H7 (cell line): ENCODE measurements around the gene DDX39A. TPM values are rescaled to one million over a fixed set of nuclear protein-coding genes. Genes with fewer than 3 reads are reported as not detected.

Source experiments
- DNase-seq: peaks from one replicate; pipeline ENCODE4 v3.0.0; 2012
- H3K27me3 ChIP-seq: 2 replicates; pipeline ENCODE4 v1.6.0; 2011; ENCODE audit warnings: mild to moderate bottlenecking, low read length; ENCODE audit not compliant: control insufficient read depth, insufficient read depth
- H3K36me3 ChIP-seq: replicated peaks from 2 replicates; pipeline ENCODE4 v1.5.1; 2011; ENCODE audit warnings: low read length; ENCODE audit not compliant: control insufficient read depth, insufficient read depth
- H3K4me3 ChIP-seq: 2 replicates; pipeline ENCODE4 v1.5.1; 2011; ENCODE audit warnings: low read depth, mild to moderate bottlenecking, control low read depth, low read length, moderate library complexity; ENCODE audit not compliant: insufficient read depth
- total RNA-seq: library from RNA; depleted of rRNA; stranded (reverse); fragments of >200 nt; shearing (Covaris generic); gene quantifications from 2 replicates; pipeline ENCODE4 v1.2.3, GENCODE V29; 2014

Gene DDX39A
- total RNA-seq, 1 experiment from 2014 or later = 131 TPM

DNA sequence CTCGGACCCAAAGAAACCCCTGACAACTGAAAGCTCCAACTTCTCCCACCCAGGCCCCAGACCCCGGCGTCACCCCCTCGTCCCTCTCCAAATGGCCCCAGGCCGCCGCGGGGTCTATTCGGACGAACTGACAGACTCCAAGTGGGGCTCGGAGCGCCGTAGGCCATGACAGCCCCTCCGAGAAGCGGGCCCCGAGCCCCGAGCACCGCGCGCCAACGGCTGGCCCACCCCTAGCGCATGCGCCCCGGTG lies 360 bp downstream of the DDX39A start:
- Histone ChIP-seq H3K4me3 (peak overlapping the region; percentile 76), H3K27me3 (no peaks in the 10 kb centered on the region), H3K36me3 (peaks cover 4% of the 10 kb centered on the region)
- peak; percentile 99 for DNase-seq

DNA sequence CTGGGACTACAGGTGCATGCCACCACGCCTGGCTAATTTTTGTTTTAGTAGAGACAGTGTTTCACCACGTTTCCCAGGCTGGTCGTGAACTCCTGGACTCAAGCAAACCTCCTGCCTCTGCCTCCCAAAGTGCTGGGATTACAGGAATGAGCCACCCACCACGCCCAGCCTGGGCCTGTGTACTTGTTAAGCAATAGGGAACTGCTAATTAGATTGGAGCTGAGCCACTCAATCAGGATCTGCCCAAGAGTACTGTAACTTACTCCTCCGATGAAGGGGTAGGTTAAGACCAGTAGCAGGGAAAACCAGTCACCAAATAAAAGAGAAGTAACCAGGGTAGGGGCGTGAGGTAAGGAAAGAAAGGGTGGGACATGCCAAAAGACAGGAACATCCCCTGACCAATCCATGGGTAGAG lies 2.3 kb downstream of the DDX39A start:
- no peak overlapping the region for H3K4me3 ChIP-seq
- no peak for DNase-seq
- no peaks in the 10 kb centered on the region for H3K27me3 ChIP-seq
- H3K36me3 ChIP-seq = peaks cover 10% of the 10 kb centered on the region

DNA sequence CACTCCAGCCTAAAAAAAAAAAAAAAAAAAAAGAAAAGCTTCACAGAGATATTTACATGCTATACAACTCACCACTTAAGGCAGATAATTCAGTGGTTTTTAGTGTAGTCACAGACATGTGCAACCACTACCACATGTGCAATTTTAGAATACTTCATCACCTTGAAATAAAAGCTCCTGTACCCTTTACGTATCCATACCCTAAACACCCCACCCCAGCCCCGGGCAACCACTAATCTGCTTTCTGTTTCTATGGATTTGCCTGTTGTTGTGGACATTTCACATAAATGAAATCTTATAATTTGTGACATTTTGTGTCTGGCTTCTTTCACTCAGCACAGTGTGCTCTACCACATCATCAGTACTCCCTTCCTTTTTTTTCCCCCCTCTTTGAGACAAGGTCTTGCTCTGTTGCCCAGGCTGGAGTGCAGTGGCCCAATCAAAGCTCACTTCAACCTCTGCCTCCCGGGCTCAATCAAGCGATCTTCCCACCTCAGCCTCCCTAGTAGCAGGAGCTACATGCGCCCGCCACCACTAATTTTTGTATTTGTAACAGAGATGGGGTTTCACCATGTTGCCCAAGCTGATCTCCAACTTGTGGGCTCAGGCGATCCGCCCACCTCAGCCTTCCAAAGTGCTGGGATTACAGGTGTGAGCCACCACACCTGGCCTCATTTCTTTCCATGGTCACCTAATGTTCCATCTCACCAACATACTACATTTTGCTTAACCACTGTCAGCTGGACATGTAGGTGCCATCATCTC lies 4.0 kb downstream of the DDX39A start:
- H3K27me3 ChIP-seq = no peaks in the 10 kb centered on the region
- H3K36me3 ChIP-seq = peaks cover 26% of the 10 kb centered on the region
- DNase-seq = peak; percentile 2
- H3K4me3 ChIP-seq = no peak overlapping the region

DNA sequence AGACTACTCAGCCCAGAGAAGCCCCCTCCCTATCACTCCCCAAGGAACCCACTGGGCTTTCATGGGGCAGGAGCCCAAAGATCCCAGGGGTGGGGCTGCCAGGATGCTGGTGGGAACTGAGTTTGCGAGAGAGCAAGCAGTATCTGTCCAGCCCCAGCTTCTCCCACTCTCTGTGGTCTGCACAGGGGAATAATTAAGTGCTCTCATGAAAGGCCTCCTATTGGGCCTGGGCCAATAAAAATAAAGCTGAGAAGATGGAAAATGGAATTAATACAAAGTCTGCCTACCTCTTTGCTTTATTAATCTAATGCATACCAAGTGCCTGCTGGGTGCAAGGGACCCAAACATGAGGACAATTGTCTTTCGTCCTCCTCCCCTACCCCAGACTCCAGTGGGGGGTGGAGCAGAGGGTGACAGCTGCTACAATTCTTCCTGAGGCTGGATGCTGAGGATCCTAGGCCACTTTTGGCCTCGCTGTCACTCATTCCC lies 5.4 kb downstream of the DDX39A start:
- peaks cover 37% of the 10 kb centered on the region for H3K36me3 ChIP-seq
- peak; percentile 27 for DNase-seq
- no peaks in the 10 kb centered on the region for H3K27me3 ChIP-seq
- H3K4me3 ChIP-seq = no peak overlapping the region

DNA sequence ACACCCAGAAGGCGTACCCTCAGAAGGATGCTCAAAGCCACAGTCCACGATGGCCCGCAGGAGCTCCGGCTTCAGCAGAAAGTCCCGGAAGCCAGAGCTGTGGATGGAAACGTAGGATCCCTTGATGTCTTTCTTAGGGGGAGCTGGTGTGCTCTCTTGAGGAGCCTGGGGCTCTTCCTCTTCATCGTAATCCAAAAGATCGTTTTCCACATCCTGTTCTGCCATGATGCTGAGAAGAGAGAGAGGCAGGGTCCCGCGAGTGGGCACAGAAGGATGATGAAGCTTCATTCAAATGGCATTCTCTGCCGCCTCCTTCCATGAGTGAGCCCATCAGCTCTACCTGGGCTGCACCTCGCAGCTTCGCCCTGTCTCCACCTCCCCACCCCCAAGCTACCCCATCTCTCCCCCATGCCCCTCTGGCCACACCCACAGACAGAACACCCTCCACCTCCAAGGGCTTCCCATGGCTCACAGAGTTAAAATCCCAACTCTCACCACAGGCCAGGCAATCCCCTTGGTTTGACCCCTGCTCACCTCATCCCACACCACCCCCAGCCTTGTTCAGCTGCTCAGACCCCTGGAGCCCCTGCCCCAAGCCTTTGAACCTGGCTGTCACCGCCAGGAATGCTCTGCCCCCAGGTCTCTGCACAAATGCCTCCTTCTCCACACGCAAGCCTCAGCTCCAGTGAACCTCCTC lies 6.0 kb downstream of the DDX39A start:
- no peak overlapping the region for H3K4me3 ChIP-seq
- no peaks in the 10 kb centered on the region for H3K27me3 ChIP-seq
- H3K36me3 ChIP-seq = peaks cover 41% of the 10 kb centered on the region
- peak; percentile 29 for DNase-seq

DNA sequence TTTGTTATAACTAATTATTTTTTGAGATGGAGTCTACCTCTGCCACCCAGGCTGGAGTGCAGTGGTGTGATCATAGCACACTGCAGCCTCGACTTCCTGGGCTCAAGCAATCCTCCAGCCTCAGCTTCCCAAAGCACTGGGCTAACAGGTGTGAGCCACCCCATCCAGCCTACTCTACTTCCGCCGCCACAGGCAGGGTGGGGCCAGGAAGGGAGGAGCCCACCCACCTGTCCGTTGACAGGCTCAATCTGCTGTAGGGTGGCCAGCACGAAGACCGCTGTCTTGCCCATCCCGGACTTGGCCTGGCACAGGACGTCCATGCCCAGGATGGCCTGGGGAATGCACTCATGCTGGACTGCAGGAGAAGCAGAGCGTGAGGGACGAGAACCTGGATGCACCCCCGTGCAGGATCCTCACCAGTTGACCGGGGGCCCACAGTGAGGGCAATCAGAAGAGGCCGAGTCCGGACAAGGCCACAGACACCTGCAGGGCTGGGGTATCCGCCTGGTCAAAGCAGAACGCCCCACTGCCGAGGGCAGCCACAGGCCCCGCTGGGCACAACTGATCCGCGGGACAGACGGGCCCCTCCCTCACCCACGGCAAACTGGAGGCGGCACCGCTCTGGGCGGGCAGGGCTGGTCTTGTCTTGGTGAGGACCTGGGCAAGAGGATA lies 6.7 kb downstream of the DDX39A start:
- peak; percentile 28 for DNase-seq
- H3K4me3 ChIP-seq = no peak overlapping the region
- no peaks in the 10 kb centered on the region for H3K27me3 ChIP-seq
- H3K36me3 ChIP-seq = peaks cover 44% of the 10 kb centered on the region

DNA sequence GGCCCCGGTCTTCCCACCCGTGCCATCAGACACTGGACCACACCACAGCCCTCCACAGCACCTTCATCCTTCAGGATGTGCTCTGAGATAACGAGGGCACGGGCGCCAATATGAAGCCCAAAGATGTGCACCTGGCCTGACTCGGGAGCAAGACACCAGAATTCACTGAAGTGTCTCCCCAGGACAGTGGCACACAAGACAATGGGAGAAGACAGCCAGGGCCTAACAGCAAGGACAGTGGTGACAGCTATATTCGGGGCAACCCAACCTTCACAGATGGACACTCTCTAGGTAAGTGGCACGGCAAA lies 7.2 kb downstream of the DDX39A start:
- Histone ChIP-seq H3K27me3 (no peaks in the 10 kb centered on the region), H3K4me3 (no peak overlapping the region), H3K36me3 (peaks cover 44% of the 10 kb centered on the region)
- DNase-seq = no peak

DNA sequence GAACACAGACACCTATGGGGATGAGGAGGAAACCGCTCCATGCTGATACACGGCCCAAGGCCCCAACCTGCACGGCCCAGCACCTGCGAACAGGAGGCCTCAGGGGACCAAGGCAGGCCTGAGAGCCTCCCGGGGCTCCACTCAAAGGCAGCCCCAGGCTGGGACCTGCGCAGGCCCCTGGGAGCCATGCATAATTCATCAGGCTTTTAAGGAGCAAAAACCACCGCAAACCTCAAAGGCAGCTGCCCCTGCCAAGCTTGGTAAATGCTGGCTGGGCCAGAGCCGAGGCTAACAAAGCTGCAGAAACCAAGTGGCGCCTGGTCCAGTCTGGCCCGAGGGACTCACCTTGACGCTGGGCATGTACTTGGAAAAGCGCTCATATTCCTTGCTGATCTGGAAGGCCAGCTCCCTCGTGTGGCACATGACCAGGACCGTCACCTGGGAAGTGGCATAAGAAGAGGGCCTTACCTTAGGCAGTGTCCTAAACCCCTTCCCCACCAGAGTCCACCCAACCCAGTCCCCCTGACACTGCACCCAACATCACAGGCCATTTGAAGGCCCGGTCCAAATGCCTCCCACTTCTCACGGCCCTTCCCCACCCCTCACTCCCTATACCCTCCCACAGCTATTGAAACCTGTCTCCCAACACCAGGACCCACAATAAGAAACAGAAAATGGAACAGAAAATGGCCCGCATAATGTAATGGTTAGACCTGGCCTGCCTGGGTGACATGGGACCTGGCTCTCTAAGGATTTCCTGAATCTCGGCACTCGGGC lies 7.8 kb downstream of the DDX39A start:
- Histone ChIP-seq H3K4me3 (no peak overlapping the region), H3K36me3 (peaks cover 43% of the 10 kb centered on the region)

DNA sequence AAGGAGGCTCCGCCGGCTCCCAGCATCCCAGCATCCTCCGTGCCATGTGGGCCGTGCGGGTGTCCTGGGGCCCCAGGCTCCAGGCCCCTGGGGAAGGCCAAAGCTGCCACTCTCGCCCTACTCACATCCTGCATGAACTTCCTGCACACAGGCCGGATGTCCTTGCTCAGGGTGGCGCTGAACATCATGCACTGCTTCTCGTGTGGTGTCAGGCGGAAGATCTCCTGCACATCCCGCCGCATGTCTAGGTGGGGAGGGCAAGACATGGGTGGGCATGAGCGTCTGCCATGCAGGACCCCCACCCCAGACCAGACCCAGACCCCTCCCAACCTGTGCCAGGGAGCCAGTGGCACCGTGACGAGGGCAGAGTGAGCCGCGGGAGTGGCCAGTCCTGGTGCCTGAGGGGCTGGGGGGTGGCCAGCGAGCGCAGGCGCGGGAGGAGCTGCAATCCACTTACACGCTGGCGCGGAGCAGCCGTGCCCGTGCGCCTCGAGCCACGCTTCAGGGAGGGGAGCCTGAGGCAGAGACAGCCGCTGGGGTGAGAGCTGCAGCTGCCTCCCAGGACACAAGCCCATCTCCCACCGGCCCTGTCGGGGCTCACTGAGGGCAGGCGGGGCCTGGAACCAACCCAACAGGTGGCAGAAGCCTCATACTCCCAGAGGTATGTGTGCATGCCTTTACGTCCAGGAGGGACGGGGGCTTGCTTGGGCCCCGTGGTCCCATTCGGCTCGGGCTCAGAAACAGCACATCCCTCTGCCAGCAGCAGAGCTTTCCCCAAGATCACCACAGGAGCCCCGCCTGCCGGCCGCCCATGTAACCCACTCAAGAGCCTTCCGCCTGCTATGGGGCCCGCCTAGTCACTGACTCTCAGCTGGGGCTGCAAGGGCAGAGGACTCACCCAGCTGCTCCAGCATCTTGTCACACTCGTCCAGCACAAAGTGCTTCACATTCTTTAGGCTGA lies 8.8 kb downstream of the DDX39A start:
- Histone ChIP-seq H3K4me3 (no peak overlapping the region), H3K27me3 (no peaks in the 10 kb centered on the region), H3K36me3 (peaks cover 43% of the 10 kb centered on the region)
- DNase-seq = peak; percentile 45

More for the DNA sequence above, 7.8 kb downstream of the DDX39A start:
- H3K27me3 ChIP-seq = no peaks in the 10 kb centered on the region
- peak; percentile 39 for DNase-seq

DNA sequence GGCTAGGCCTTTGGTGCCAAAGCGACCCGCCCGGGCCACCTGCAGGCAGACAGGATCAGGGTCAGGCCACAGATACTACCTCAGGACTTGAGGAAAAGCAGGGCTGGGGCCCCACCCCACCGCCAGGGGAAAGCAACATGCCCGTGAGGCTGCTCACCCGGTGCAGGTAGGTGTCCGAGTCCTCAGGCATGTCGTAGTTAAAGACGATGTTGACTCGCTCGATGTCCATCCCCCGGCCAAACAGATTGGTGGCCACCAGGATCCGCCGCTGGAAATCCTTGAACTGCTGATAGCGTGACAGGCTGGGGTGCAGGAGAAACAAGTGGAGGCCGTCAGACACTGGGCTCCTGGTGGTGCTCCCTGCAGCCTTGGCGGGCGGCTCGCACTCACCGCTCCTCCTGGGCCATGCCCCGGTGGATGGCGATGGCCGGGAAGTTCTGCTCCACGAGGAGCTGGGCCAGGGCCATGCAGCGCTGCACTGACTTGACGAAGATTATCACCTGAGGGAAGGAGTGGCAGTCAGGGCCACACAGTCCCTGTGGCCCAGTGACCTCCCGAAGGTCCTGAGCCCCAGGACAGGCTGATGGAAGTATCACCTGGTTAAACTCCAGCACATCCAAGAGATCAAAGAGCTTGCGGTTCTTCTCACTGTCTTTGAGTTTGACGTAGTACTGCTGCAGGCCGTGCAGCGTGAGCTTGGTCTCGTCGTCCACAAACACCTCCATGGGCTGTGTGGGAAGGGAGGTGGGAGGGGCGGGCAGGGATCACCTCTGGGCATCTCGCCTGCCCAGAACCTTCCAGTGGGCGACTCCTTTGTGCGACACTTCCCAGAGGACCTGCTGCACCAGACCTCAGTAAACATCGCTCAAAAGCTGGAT lies 9.8 kb downstream of the DDX39A start:
- peaks cover 43% of the 10 kb centered on the region for H3K36me3 ChIP-seq
- DNase-seq = peak; percentile 36
- no peak overlapping the region for H3K4me3 ChIP-seq
- no peaks in the 10 kb centered on the region for H3K27me3 ChIP-seq

DNA sequence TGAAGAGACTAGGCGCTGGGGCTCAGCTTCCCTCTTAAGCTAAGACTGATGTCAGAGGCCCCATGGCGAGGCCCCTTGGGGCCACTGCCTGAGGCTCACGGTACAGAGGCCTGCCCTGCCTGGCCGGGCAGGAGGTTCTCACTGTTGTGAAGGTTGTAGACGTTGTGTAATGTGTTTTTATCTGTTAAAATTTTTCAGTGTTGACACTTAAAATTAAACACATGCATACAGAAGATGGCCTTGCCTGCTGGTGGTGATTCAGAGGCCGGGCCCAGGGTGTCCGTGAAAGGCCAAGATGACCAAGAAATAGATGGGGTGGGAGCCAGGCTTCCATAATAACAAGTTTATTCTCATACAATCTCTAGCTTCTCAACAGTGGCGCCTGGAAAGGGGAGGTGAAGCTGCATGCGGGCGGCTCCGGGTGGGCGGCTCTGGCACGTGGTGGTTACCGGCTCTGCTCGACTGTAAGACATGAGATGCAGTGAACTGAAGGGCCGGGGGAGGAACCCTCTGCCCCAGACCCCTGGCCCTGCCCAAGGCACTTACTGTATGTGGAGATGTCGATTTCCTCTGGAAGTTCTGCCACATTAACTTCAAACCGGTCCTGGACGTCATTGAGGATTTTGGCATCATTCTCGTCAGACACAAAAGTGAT lies 10.5 kb downstream of the DDX39A start:
- peak; percentile 32 for DNase-seq
- H3K36me3 ChIP-seq = peaks cover 41% of the 10 kb centered on the region
- H3K4me3 ChIP-seq = no peak overlapping the region
- H3K27me3 ChIP-seq = no peaks in the 10 kb centered on the region

DNA sequence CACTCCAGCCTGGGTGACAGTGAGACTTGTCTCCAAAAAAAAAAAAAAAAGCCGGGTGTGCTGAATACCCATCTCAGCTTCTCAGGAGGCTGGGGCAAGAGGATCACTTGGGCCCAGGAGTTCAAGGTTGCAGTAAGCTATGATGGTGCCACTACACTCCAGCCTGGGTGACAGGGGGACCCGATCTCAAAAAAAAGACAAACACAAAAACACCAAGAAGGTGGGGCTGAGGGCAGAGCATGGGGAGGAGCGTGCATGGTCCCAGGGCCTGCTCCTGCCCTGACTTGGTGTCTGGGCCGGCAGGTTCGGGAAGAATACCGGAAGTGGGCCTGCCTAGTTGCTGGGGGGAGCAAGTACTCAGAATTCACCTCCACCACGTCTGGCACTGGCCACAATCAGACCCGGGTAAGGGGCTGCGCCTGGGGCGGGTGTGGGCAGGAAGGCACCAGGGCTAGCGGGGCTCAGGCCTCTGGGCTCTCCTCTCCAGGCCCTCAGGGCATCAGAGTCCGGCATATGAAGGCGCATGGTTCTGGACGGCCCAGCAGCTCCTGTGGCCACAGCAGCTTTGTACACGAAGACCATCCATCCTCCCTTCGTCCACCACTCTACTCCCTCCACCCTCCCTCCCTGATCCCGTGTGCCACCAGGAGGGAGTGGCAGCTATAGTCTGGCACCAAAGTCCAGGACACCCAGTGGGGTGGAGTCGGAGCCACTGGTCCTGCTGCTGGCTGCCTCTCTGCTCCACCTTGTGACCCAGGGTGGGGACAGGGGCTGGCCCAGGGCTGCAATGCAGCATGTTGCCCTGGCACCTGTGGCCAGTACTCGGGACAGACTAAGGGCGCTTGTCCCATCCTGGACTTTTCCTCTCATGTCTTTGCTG lies 11.3 kb downstream of the DDX39A start:
- DNase-seq = peak; percentile 41
- Histone ChIP-seq H3K4me3 (no peak overlapping the region), H3K27me3 (no peaks in the 10 kb centered on the region), H3K36me3 (peaks cover 38% of the 10 kb centered on the region)
